Activated gamma-delta T cell (primary cell): ENCODE data around the gene CYTH3.
"Not testable (repeated sequence)": the region's sequence is repeated elsewhere in the genome, so short reads cannot be mapped to it uniquely, and the experiment has no call there.

Experiments used
- DNase-seq: peaks from one replicate; lab custom pipeline; 2025; lab: John Stamatoyannopoulos, UW

CYTH3 gene

GRCh38 chr7:6229284-6229683 lies 43.1 kb downstream of the CYTH3 start:
- DNase-seq, result not testable (repeated sequence)

DNA sequence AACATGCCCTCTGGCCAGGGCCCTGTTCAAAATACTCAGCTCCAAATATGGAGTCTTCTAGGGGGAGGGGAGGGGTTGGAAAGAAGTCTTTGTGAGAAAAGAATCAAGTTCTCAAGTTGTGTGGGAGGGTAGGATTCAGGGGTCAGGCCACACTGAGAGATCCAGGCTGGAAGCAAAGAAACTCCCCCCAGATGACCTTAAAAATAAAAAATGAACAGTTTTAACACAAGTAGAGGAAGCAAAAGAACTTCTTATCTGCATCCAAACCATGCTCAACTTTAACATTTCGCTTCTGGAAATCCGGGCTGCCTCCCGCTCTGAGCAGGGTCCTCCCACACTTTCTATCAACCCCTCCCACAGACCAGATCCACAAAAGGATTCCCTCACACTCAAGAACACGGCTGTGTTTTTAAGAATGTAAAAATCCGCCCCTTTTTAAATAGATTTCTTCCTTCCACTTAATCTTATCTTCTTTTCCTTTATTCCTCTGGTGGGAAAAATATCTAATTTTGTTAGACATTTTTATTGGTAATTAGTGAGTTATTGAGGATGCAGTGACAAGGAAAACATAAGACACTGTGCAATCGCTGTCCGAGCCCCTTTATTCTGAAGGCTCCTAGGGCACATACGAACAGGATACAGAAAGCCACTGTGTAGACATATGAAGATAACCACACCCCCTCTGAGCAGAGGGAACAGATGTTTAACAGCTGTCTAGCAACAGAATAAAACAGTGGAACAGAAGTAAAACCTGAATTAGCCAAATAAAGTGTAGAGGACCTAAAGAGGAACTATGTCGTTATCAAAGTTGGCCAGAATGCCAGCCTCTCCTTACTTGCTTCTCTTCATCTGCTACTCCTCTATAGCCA lies 43.8 kb downstream of the CYTH3 start:
- no peak for DNase-seq

GRCh38 chr7:6227294-6227846 lies 45.1 kb downstream of the CYTH3 start:
- DNase-seq, result no peak

DNA sequence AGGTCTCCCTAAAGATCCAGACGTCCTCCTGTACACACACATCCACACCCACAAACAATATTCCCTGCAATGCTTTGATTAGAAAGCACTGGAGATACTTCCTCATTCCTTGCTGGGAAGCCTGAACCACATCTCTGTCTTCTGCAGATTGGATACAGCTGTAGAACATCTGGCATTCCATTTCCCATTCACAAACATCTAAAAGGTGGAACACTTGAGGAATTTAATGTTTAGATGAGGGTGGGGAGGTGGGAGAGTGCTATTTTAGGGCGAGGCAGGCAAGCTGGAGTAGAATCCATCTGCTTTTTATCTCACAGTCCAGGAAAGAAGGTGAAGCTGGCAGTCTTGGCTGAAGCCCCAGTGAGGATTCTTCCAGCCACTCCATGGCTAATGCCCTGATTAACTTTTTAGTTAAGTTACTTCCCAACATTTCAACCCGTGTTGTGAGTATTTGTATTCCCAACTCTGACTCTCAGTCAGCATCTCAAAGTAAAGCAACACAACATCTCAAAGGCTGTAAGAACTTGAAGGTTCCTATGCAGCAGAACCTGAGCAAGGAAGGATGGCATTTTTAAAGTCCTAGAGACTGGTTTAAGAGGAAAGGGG lies 46.1 kb downstream of the CYTH3 start:
- no peak for DNase-seq

GRCh38 chr7:6223411-6223810 lies 49.0 kb downstream of the CYTH3 start:
- DNase-seq, result not testable (repeated sequence)

DNA sequence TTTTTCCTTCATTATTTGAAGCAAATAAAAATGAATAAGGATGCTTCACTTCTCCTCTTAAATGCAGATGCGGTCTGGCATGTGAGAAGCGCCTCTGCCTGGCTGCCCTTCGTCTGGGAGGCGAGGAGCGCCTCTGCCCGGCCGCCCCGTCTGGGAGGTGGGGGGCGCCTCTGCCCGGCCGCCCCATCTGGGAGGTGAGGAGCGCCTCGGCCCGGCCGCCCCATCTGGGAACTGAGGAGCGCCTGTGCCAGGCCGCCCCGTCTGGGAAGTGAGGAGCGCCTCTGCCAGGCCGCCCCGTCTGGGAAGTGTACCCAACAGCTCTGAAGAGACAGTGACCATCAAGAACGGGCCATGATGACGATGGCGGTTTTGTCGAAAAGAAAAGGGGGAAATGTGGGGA lies 49.4 kb downstream of the CYTH3 start:
- DNase-seq, result not testable (repeated sequence)

DNA sequence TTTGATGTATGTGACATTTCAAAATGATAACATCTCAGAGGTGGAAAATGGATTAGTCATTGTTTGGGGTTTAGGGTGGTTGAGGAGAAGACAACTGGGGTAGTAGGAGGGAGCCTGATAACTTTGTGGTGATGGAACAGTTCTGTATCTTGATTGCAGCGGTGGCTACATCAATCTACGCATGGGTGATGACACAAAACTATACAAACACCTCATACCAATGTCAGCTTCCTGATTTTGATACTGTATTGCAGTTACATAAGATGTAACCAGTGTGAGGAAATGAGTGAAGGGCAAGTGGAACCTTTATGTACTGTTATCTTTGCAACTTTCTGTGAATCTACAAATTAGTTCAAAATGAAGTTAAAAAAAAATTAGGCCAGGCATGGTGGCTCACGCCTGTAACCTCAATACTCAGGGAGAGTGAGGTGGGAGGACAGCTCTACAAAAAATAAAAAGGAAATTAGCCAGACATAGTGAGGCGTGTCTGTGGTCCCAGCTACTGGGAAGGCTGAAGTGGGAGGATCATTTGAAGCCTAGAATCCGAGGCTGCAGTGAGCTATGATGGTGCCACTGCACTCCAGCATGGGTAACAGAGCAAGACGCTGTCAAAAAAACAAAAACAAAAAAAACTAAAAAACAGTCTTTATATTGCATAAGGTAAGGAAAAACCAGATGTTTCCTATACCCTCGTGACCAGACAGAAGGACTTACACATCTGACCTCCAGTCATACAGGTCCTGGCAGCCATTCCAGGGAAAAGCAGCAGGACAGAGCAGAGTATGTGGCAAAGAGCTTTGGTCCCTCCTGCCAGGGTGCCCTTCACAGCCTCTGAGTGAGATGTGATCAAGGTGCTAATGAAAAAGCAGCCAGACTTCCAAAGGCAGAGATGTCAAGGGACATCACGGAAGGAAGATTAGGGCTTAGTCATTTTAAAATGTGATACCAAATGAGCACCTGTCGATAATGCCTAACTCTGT lies 50.8 kb downstream of the CYTH3 start:
- no peak for DNase-seq

DNA sequence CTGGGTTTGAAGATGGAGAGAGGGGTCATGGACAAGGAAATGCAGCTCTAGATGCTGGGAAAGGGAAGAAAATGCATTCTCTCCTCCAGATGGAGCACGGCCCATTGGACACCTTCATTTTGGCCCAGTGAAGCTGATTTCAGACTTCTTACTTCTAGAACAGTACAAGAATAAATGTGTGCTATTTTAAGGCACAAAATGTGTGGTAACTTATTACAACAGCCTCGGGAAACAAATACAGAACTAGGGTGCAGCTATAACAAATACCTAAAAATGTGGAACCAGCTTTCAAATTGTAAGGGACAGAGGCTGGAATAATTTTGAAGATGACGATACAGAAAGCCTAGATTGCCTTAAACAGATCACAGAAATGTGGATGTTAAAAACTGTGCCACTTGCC lies 54.1 kb downstream of the CYTH3 start:
- no peak for DNase-seq

DNA sequence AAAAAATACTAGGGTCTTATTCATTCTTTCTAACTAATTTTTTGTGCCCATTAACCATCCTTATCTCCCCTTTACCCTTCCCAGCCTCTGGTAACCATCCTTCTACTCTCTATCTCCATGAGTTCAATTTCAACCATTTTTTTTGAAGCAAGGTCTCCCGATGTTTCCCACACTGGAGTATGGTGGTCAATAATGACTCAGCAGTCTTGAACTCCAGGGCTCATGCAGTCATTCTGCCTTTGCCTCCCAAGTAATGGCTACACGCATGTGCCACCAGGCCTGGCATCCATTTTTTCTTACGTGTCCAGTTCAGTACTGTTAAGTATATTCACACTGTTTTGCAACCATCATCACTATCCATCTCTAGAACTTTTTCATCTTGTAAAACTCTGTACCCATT lies 60.4 kb downstream of the CYTH3 start:
- no peak for DNase-seq

DNA sequence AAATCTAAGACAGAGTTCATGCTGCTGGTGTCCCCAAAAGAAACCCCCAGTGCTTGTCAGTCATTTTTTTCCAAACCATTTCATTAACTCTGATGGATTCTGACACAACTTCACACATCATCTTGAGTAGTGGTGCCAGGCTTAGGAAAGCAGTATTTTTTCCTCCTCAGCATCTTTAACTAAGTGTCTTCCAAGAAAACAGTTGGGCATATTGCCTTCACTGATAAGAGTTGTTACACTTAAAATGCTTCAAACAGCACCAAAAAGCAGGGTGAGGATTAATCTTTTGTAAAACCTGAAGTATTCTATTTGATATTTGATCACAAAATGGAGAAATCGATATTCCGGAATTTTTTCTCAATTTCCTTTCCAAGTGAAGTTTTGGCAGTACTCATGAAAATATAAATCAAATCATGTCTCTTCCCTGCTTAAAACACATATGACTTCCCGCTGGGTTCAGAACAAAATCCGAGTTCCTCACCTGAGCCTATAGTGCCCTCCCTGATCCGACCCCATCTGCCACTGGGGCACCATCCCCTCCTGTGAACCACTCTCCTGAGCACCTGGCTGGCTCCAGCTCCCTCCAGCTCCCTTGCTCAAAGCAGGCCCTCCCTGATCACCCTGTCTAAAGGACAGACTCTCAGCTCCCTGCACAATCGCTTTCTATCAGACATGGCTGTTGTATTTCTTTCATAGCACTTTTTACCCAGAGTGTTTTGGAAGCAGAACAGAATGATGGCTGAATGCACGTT lies 61.6 kb downstream of the CYTH3 start:
- no peak for DNase-seq

GRCh38 chr7:6209340-6209739 lies 63.1 kb downstream of the CYTH3 start:
- no peak for DNase-seq

DNA sequence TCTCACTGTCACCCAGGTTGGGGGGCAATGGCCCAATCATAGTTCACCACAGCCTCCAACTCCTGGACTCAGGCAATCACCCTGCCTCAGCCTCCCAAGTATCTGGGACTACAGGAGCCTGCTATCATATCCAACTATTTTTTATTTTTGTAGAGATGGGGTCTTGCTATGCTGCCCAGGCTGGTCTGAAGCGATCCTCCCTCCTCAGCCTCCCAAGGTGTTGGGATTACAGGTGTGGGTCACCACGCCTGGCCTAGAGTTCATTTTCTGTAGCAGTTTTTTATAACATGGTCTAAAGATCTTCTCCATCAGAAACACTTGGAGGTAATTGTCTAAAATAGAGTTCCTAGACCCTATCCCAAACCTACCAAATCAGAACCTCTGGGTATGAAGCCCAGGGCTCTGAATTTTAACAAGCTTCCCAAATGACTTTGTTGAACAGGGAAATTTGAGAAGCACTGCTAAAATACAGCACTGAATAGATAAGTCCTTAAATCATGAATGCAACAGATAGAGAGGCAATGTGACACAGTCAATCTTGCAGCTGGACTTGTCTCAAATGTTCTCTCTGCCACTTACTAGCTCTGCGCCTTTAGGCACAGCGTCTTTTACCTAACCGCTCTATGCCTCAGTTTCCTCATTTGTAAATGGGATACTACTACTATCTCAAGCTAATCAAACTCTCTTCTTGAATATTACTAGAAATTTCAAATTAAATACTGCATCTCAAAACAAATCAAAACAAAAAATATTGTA lies 63.7 kb downstream of the CYTH3 start:
- DNase-seq, result no peak

DNA sequence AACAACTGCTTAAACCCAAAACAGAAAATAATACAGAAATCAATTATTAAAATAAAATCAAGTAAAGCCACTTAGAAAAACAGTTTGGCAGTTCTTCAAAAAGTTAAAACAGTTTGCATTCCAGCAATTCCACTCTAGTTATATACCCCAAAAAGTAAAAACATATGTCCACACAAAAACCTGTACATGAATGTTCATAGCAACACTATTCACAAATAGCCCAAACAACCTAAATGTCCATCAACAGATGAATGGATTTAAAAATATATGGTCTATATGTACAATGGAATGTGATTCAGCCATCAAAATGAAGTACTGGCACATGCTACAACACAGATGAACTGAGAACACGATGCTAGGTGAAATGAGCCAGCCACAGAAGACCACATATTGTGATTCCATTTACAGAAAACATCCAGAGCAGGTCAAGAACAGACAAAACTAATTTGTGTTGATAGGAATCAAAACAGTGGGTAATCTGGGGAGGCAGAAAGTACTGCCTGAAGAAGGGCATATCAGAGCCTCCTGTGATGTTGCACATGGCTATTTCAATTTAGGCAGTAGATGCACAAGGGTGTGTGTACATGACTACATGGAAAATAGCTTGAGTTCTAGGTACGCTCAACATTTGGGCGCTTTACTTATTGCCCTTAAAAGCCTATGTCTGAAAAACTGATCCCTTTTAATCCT lies 66.3 kb downstream of the CYTH3 start:
- no peak for DNase-seq

DNA sequence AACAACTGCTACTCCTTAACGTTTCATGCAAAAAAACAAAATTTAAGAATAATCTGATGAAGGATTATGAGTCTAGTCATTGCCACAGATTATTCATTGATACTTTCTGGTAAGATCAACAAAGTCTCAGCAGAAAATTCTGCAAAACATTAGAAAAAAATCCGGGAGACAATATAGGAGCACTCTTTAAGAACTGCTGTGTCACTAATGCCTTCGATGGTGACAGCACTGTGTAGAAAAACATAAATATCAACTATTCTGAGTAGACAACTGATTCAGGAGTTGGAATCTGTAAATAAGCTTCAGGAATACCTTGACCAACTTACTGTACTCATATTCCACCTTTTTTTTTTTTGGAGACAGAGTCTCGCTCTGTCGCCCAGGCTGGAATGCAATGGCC lies 69.0 kb downstream of the CYTH3 start:
- no peak for DNase-seq

- no peak for DNase-seq
These were observed 70.3 kb downstream of the CYTH3 start for GRCh38 chr7:6202117-6202516.

- no peak for DNase-seq
These were observed 71.5 kb downstream of the CYTH3 start for GRCh38 chr7:6200971-6201370.

DNA sequence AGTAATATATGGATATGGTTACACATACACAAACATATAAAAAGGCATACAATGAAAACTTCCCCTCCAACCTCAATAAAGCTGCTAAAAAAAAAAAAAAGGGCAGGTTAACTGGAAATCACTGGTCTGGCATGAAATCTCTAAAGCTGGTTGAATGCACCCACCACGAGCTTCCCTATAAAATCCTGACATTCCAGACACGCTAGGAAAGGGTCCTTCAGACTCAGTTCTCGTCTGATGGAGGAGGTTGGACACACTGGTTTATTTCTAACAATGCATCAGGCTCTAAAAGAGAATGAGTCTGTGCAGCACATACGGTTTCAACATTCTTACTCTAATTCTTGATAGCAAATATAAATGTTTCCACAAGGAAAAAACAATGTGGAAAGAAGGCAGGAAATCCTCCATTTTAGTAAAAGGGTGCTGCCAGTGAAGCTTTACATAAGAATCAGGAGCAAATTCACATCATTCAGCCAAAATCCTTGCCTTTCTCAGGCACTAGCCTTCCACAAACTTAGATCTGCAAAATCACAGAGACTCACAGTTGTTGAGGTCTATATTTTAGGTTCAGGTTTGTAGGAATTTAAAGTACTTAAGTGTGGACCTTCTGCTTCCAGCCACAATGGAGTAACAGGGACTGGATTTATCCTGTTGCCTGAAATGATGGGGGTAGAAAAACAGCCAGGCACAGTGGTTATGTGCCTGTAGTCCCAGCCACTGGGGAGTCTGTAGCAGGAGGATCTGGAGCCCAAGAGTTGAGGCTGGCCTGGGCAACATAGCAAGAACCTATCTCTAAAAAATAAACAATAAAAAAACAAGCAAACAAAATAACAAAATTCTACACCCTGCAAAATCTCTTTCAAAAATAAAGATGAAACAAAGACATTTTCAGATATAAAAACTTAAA lies 73.5 kb downstream of the CYTH3 start:
- DNase-seq, result no peak

DNA sequence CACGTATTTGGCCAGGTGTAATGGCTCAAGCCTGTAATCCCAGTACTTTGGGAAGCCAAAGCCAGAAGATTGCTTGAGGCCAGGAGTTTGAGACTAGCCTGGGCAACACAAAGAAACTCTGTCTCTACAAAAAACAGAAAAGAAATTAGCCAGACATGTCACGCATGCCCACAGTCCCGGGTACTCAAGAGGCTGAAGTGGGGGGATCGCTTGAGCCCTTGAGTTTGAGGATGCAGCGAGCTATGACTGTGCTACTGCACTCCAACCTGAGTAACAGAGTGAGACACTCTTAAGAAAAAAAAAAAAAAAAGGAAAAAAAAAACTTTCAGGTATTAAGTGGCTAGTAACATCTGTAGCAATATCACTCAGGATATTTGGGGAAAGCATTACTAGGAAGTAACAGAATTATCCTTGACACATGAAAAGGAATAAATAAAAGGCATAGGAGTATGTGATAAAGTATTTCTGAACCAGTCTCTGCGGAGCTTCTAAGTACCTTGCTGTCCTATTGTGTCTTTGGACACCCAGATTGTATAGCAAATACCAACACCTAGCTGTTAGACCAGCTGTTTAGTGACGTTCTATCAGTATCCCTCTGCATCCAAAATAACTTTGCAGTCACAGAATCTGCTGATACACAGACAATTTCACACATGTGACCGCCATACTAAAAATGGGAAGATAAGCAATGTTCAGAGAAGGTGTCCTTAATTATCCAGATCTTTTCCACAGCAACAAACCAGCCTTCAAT lies 74.4 kb downstream of the CYTH3 start:
- no peak for DNase-seq
